ENCODE results near the gene DLX3.
"Not testable (repeated sequence)": the region's sequence is repeated elsewhere in the genome, so short reads cannot be mapped to it uniquely, and the experiment has no call there.

The DLX3 gene

GRCh38 chr17:49995055-49995738 is at the start of gene DLX3:
TSS of gene DLX3 (minus strand) at chr17:49995224. CDS start at chr17:49994998, 226 bp downstream.
- DNase-seq: peak in 1 of 2 donors; percentile 33

- no peak for DNase-seq
Observed at GRCh38 chr17:50044483-50044882, 49.5 kb upstream of the DLX3 start.

- DNase-seq: no peak
Observed at GRCh38 chr17:50043290-50044148, 48.5 kb upstream of the DLX3 start.

GRCh38 chr17:50042211-50042610 is 47.2 kb upstream of the DLX3 start:
- no peak for DNase-seq

- DNase-seq: not testable (repeated sequence)
Observed at GRCh38 chr17:50040496-50040895, 45.5 kb upstream of the DLX3 start.

- DNase-seq: no peak
Observed at GRCh38 chr17:50039058-50039457, 44.0 kb upstream of the DLX3 start.

- no peak for DNase-seq
Observed at GRCh38 chr17:50037321-50038107, 42.5 kb upstream of the DLX3 start.

- no peak for DNase-seq
Observed at GRCh38 chr17:50036455-50037261, 41.6 kb upstream of the DLX3 start.

- DNase-seq: no peak
Observed at GRCh38 chr17:50035945-50036344, 40.9 kb upstream of the DLX3 start.

- no peak for DNase-seq
Observed at GRCh38 chr17:50035421-50035879, 40.4 kb upstream of the DLX3 start.

- DNase-seq: no peak
Observed at GRCh38 chr17:50034498-50035364, 39.7 kb upstream of the DLX3 start.

GRCh38 chr17:50033316-50033715 is 38.3 kb upstream of the DLX3 start:
- no peak for DNase-seq

- DNase-seq: no peak
Observed at GRCh38 chr17:50029185-50029584, 34.2 kb upstream of the DLX3 start.

GRCh38 chr17:50028736-50029120 is 33.7 kb upstream of the DLX3 start:
- no peak for DNase-seq

GRCh38 chr17:50027881-50028735 is 33.1 kb upstream of the DLX3 start:
- DNase-seq: no peak

- DNase-seq: no peak
Observed at GRCh38 chr17:50027172-50027880, 32.3 kb upstream of the DLX3 start.

- DNase-seq: peak; percentile 82 to 86
Observed at GRCh38 chr17:50026837-50027171, 31.8 kb upstream of the DLX3 start.

GRCh38 chr17:50026046-50026675 is 31.1 kb upstream of the DLX3 start:
- no peak for DNase-seq

- DNase-seq: no peak
Observed at GRCh38 chr17:50024808-50025207, 29.8 kb upstream of the DLX3 start.

All from stimulated activated CD4-positive, alpha-beta T cell treated with anti-CD3 and anti-CD28 coated beads, Interleukin-2, amount 100 ng/mL, for 48 hours (primary cell).